ENCODE measurements around the gene GGA2. TPM values are rescaled to one million over a fixed set of nuclear protein-coding genes. Genes with fewer than 3 reads are reported as not detected.
"Not testable (repeated sequence)": the region's sequence is repeated elsewhere in the genome, so short reads cannot be mapped to it uniquely, and the experiment has no call there.

Gene GGA2
- total RNA-seq, 1 donor = 103 TPM

- Histone ChIP-seq H3K4me3 (ENCODE audit: low read length) (no peak overlapping the region), H3K9me3 (ENCODE audit: low read depth, low read length) (no peaks in the 10 kb centered on the region), H3K27me3 (ENCODE audit: insufficient read depth, low read length) (no peaks in the 10 kb centered on the region), H3K4me1 (ENCODE audit: insufficient read depth, low read length) (no peaks in the 10 kb centered on the region)
Measured at GRCh38 chr16:23480257-23480656, 30.0 kb downstream of the GGA2 start.

- Histone ChIP-seq H3K9me3 (ENCODE audit: low read depth, low read length) (no peaks in the 10 kb centered on the region), H3K27me3 (ENCODE audit: insufficient read depth, low read length) (no peaks in the 10 kb centered on the region), H3K4me3 (ENCODE audit: low read length) (no peak overlapping the region), H3K4me1 (ENCODE audit: insufficient read depth, low read length) (no peaks in the 10 kb centered on the region)
Measured at GRCh38 chr16:23479138-23479537, 31.2 kb downstream of the GGA2 start.

- no peaks in the 10 kb centered on the region for H3K27me3 ChIP-seq (ENCODE audit: insufficient read depth, low read length)
- H3K9me3 ChIP-seq (ENCODE audit: low read depth, low read length) = no peaks in the 10 kb centered on the region
- H3K4me1 ChIP-seq (ENCODE audit: insufficient read depth, low read length) = no peaks in the 10 kb centered on the region
- no peak overlapping the region for H3K4me3 ChIP-seq (ENCODE audit: low read length)
Measured at GRCh38 chr16:23478566-23478965, 31.7 kb downstream of the GGA2 start.

GRCh38 chr16:23476289-23476688 is 34.0 kb downstream of the GGA2 start:
- Histone ChIP-seq H3K9me3 (ENCODE audit: low read depth, low read length) (no peaks in the 10 kb centered on the region), H3K4me3 (ENCODE audit: low read length) (no peak overlapping the region), H3K4me1 (ENCODE audit: insufficient read depth, low read length) (no peaks in the 10 kb centered on the region), H3K27me3 (ENCODE audit: insufficient read depth, low read length) (no peaks in the 10 kb centered on the region)

GRCh38 chr16:23469814-23470213 is 40.5 kb downstream of the GGA2 start:
- no peaks in the 10 kb centered on the region for H3K4me1 ChIP-seq (ENCODE audit: insufficient read depth, low read length)
- H3K4me3 ChIP-seq (ENCODE audit: low read length) = no peak overlapping the region
- H3K9me3 ChIP-seq (ENCODE audit: low read depth, low read length) = no peaks in the 10 kb centered on the region
- no peaks in the 10 kb centered on the region for H3K27me3 ChIP-seq (ENCODE audit: insufficient read depth, low read length)

GRCh38 chr16:23466162-23466885 is 44.0 kb downstream of the GGA2 start:
- no peaks in the 10 kb centered on the region for H3K9me3 ChIP-seq (ENCODE audit: low read depth, low read length)

GRCh38 chr16:23465179-23465578 is 45.1 kb downstream of the GGA2 start:
- H3K9me3 ChIP-seq (ENCODE audit: low read depth, low read length) = no peaks in the 10 kb centered on the region
- no peak overlapping the region for H3K4me3 ChIP-seq (ENCODE audit: low read length)
- no peaks in the 10 kb centered on the region for H3K27me3 ChIP-seq (ENCODE audit: insufficient read depth, low read length)

More at GRCh38 chr16:23466162-23466885, 44.0 kb downstream of the GGA2 start:
- H3K4me3 ChIP-seq (ENCODE audit: low read length) = no peak overlapping the region
- H3K27me3 ChIP-seq (ENCODE audit: insufficient read depth, low read length) = no peaks in the 10 kb centered on the region
- H3K4me1 ChIP-seq (ENCODE audit: insufficient read depth, low read length) = no peaks in the 10 kb centered on the region

GRCh38 chr16:23464196-23464595 is 46.1 kb downstream of the GGA2 start:
- Histone ChIP-seq H3K4me3 (ENCODE audit: low read length) (no peak overlapping the region), H3K27me3 (ENCODE audit: insufficient read depth, low read length) (no peaks in the 10 kb centered on the region), H3K4me1 (ENCODE audit: insufficient read depth, low read length) (no peaks in the 10 kb centered on the region), H3K9me3 (ENCODE audit: low read depth, low read length) (no peaks in the 10 kb centered on the region)

More at GRCh38 chr16:23465179-23465578, 45.1 kb downstream of the GGA2 start:
- H3K4me1 ChIP-seq (ENCODE audit: insufficient read depth, low read length) = no peaks in the 10 kb centered on the region

GRCh38 chr16:23462994-23463393 is 47.3 kb downstream of the GGA2 start:
- not testable (repeated sequence) for H3K9me3 ChIP-seq (ENCODE audit: low read depth, low read length); H3K4me1 ChIP-seq (ENCODE audit: insufficient read depth, low read length); H3K27me3 ChIP-seq (ENCODE audit: insufficient read depth, low read length); H3K4me3 ChIP-seq (ENCODE audit: low read length)

GRCh38 chr16:23453338-23454052 is 56.8 kb downstream of the GGA2 start:
- Histone ChIP-seq H3K4me1 (ENCODE audit: insufficient read depth, low read length) (peaks cover 17% of the 10 kb centered on the region), H3K4me3 (ENCODE audit: low read length) (peak overlapping the region; percentile 93)

GRCh38 chr16:23452572-23453337 is 57.5 kb downstream of the GGA2 start, which contains the start of gene COG7:
TSS of gene COG7 (minus strand) at chr16:23453189. CDS start at chr16:23452994, 195 bp downstream.
- Histone ChIP-seq H3K4me3 (ENCODE audit: low read length) (peak within 1 kb of the TSS; percentile 93), H3K9me3 (ENCODE audit: low read depth, low read length) (no peaks in the 10 kb centered on the region), H3K27me3 (ENCODE audit: insufficient read depth, low read length) (no peaks in the 10 kb centered on the region), H3K4me1 (ENCODE audit: insufficient read depth, low read length) (peaks cover 17% of the 10 kb centered on the region)

More at GRCh38 chr16:23453338-23454052, 56.8 kb downstream of the GGA2 start:
- H3K27me3 ChIP-seq (ENCODE audit: insufficient read depth, low read length) = no peaks in the 10 kb centered on the region
- H3K9me3 ChIP-seq (ENCODE audit: low read depth, low read length) = no peaks in the 10 kb centered on the region

- Histone ChIP-seq H3K27me3 (ENCODE audit: insufficient read depth, low read length) (no peaks in the 10 kb centered on the region), H3K9me3 (ENCODE audit: low read depth, low read length) (no peaks in the 10 kb centered on the region), H3K4me3 (ENCODE audit: low read length) (peak overlapping the region; percentile 93), H3K4me1 (ENCODE audit: insufficient read depth, low read length) (peaks cover 17% of the 10 kb centered on the region)
Measured at GRCh38 chr16:23452221-23452571, 58.1 kb downstream of the GGA2 start.

GRCh38 chr16:23448392-23448791 is 61.9 kb downstream of the GGA2 start:
- Histone ChIP-seq H3K4me1 (ENCODE audit: insufficient read depth, low read length) (peaks cover 11% of the 10 kb centered on the region), H3K27me3 (ENCODE audit: insufficient read depth, low read length) (no peaks in the 10 kb centered on the region), H3K4me3 (ENCODE audit: low read length) (no peak overlapping the region), H3K9me3 (ENCODE audit: low read depth, low read length) (no peaks in the 10 kb centered on the region)

- not testable (repeated sequence) for H3K4me3 ChIP-seq (ENCODE audit: low read length); H3K9me3 ChIP-seq (ENCODE audit: low read depth, low read length); H3K27me3 ChIP-seq (ENCODE audit: insufficient read depth, low read length)
- peaks cover 15% of the 10 kb centered on the region for H3K4me1 ChIP-seq (ENCODE audit: insufficient read depth, low read length)
Measured at GRCh38 chr16:23437542-23437941, 72.8 kb downstream of the GGA2 start.

GRCh38 chr16:23436951-23437350 is 73.3 kb downstream of the GGA2 start:
- Histone ChIP-seq H3K27me3 (ENCODE audit: insufficient read depth, low read length) (no peaks in the 10 kb centered on the region), H3K4me3 (ENCODE audit: low read length) (no peak overlapping the region)

More at GRCh38 chr16:23436951-23437350, 73.3 kb downstream of the GGA2 start:
- Histone ChIP-seq H3K9me3 (ENCODE audit: low read depth, low read length) (no peaks in the 10 kb centered on the region), H3K4me1 (ENCODE audit: insufficient read depth, low read length) (peaks cover 15% of the 10 kb centered on the region)

Measured in mononuclear cell (primary cell).